Upper lobe of left lung (tissue), 4 donors: ENCODE data around the gene IDNK.

Source experiments
- CTCF ChIP-seq, 6 experiments: fragments of 450-650 bp in 4 of 6; fragments of 200-600 bp in 2 of 6; sonication (generic) in 2 of 6; IDR thresholded peaks; one replicate each; pipeline ENCODE4 v1.5.1; 2016 to 2019; ENCODE audit warnings: antibody characterized with exemption in 6 of 6
- POLR2A ChIP-seq, 4 donors: fragments of 450-650 bp; IDR thresholded peaks; one replicate each; pipeline ENCODE4 v1.5.1; 2016 to 2017; ENCODE audit warnings: antibody characterized with exemption in 4 of 4, mild to moderate bottlenecking in 2 of 4
- POLR2AphosphoS5 ChIP-seq, 2 donors: sonication (generic); formaldehyde crosslinking; IDR thresholded peaks; one replicate each; pipeline ENCODE4 v1.5.1; 2017; ENCODE audit warnings: antibody characterized with exemption in 2 of 2

- no peak for TF ChIP-seq CTCF (IDR thresholded peaks at IDR 0.05)
- TF ChIP-seq POLR2AphosphoS5 (IDR thresholded peaks at IDR 0.05): no peak
- no peak for TF ChIP-seq POLR2A (IDR thresholded peaks at IDR 0.05)
Observed at GRCh38 chr9:83574482-83574881, 48.5 kb upstream of the IDNK start.
